Endothelial cell of umbilical vein (primary cell): Measurements from ENCODE around the gene MARS1. TPM values are rescaled to one million over a fixed set of nuclear protein-coding genes. Genes with fewer than 3 reads are reported as not detected.
A peak's percentile ranks its signal among the peaks of the same experiment; 100 is the strongest.

ENCODE experiments used
- BruUV-seq: library from RNA; stranded (reverse); fragments of 400-500 nt; replicated peaks from 2 replicates; lab custom pipeline; 2021; lab: Mats Ljungman, UMichigan
- CTCF ChIA-PET: fragments of 300-600, 350-600 bp; sonication (Branson Sonifier 250); formaldehyde crosslinking; loops from one replicate; lab custom pipeline; 2021; ENCODE audit warnings: antibody characterized with exemption, inconsistent platforms; lab: Charles Lee
- POLR2A ChIA-PET: fragments of 300-600, 350-600 bp; sonication (Branson Sonifier 250); formaldehyde crosslinking; loops from one replicate; lab custom pipeline; 2021; ENCODE audit warnings: antibody characterized with exemption, inconsistent platforms; lab: Charles Lee
- DNase-seq: peaks from one replicate; pipeline ENCODE4 v3.0.0-alpha.2; 2011; ENCODE audit warnings: low read depth, low spot score
- FAIRE-seq: peaks from 2 replicates; lab custom pipeline; 2011; peaks lifted over from hg19 to GRCh38; lab: Jason Lieb, UNC
- H2AFZ ChIP-seq: 2 replicates; pipeline ENCODE4 v1.6.0; 2012; ENCODE audit warnings: low read depth, low read length, control low read depth, inconsistent platforms
- H3K27ac ChIP-seq: 2 replicates; pipeline ENCODE4 v1.5.1; 2011; ENCODE audit warnings: low read depth, mild to moderate bottlenecking, control low read depth, low read length, moderate library complexity; ENCODE audit not compliant: insufficient read depth
- H3K27me3 ChIP-seq, 2 experiments: 2 replicates each; pipeline versions ENCODE4 v1.6.0 to v1.6.1; 2011; ENCODE audit warnings: low read length in 2 of 2, mixed read lengths in 1 of 2; ENCODE audit not compliant: control insufficient read depth in 2 of 2, insufficient read depth in 2 of 2
- H3K36me3 ChIP-seq, 2 experiments: 2 replicates in 1 of 2; 3 replicates in 1 of 2; pipeline ENCODE4 v1.5.1; 2011; ENCODE audit warnings: low read length in 2 of 2, mild to moderate bottlenecking in 1 of 2, moderate library complexity in 1 of 2; ENCODE audit not compliant: control insufficient read depth in 2 of 2, insufficient read depth in 2 of 2; ENCODE audit errors: extremely low read depth in 1 of 2
- H3K4me1 ChIP-seq: 3 replicates; pipeline ENCODE4 v1.5.1; 2011; ENCODE audit warnings: mild to moderate bottlenecking, low read length; ENCODE audit not compliant: control insufficient read depth, insufficient read depth; ENCODE audit errors: extremely low read depth
- H3K4me2 ChIP-seq: 2 replicates; pipeline ENCODE4 v1.6.1; 2011; ENCODE audit warnings: low read length, control low read depth, mixed read lengths; ENCODE audit not compliant: insufficient read depth
- H3K4me3 ChIP-seq, 3 experiments: fragments of 200-600 bp in 1 of 3; sonication (generic), shearing (Covaris generic) in 1 of 3; replicated peaks in 1 of 3; 2 replicates each; pipeline ENCODE4 v1.5.1; 2011 to 2016; ENCODE audit warnings: control low read depth in 3 of 3, low read length in 3 of 3, mild to moderate bottlenecking in 2 of 3, inconsistent platforms in 1 of 3, low read depth in 1 of 3, moderate library complexity in 1 of 3; ENCODE audit not compliant: insufficient read depth in 1 of 3
- H3K79me2 ChIP-seq: 2 replicates; pipeline ENCODE4 v1.6.0; 2012; ENCODE audit warnings: low read length, inconsistent platforms; ENCODE audit not compliant: control insufficient read depth, insufficient read depth
- H3K9ac ChIP-seq: replicated peaks from 2 replicates; pipeline ENCODE3; 2011; ENCODE audit warnings: low read length, control low read depth; ENCODE audit not compliant: insufficient read depth; ENCODE audit errors: extremely low read depth
- H3K9me1 ChIP-seq: replicated peaks from 3 replicates; pipeline ENCODE4 v1.6.0; 2011; ENCODE audit warnings: mild to moderate bottlenecking, low read length; ENCODE audit not compliant: control insufficient read depth, insufficient read depth; ENCODE audit errors: extremely low read depth
- H3K9me3 ChIP-seq: replicated peaks from 2 replicates; pipeline ENCODE4 v1.5.1; 2012; ENCODE audit warnings: low read length, inconsistent platforms; ENCODE audit not compliant: control insufficient read depth, insufficient read depth
- H4K20me1 ChIP-seq: replicated peaks from 2 replicates; pipeline ENCODE3; 2011; ENCODE audit warnings: mild to moderate bottlenecking, low read length; ENCODE audit not compliant: control insufficient read depth, insufficient read depth; ENCODE audit errors: extremely low read depth
- EZH2 ChIP-seq: IDR thresholded peaks from 2 replicates; pipeline ENCODE4 v1.6.1; 2012; ENCODE audit warnings: borderline replicate concordance, low read depth, mild to moderate bottlenecking, moderate library complexity, low read length, inconsistent platforms; ENCODE audit not compliant: severe bottlenecking
- FOS ChIP-seq: IDR thresholded peaks from 2 replicates; pipeline ENCODE4 v1.6.1; 2011; ENCODE audit warnings: mild to moderate bottlenecking, low read length, moderate library complexity, borderline replicate concordance; ENCODE audit not compliant: insufficient read depth
- GATA2 ChIP-seq: IDR thresholded peaks from 2 replicates; pipeline ENCODE4 v1.7.0; 2011; ENCODE audit warnings: low read depth, mild to moderate bottlenecking, moderate library complexity, mixed read lengths, low read length; ENCODE audit not compliant: insufficient read length, insufficient read depth
- JUN ChIP-seq: IDR thresholded peaks from 2 replicates; pipeline ENCODE4 v1.6.1; 2011; ENCODE audit warnings: borderline replicate concordance, low read depth; ENCODE audit not compliant: insufficient read length, insufficient read depth
- MAX ChIP-seq: IDR thresholded peaks from 2 replicates; pipeline ENCODE4 v1.6.1; 2011; ENCODE audit not compliant: insufficient read depth, insufficient read length
- MYC ChIP-seq: IDR thresholded peaks from one replicate; pipeline ENCODE4 v1.6.1; 2011; ENCODE audit warnings: mild to moderate bottlenecking, low read depth, low read length
- POLR2A ChIP-seq: IDR thresholded peaks from 2 replicates; pipeline ENCODE4 v1.6.1; 2012; ENCODE audit warnings: low read depth, mild to moderate bottlenecking, control low read depth, low read length
- POLR2AphosphoS5 ChIP-seq: IDR thresholded peaks from 2 replicates; pipeline ENCODE4 v1.6.1; 2012; ENCODE audit warnings: low read depth, mild to moderate bottlenecking, control low read depth, low read length, moderate library complexity; ENCODE audit not compliant: insufficient read depth
- dilution Hi-C: fragments of 300-500 bp; cut with MboI; formaldehyde crosslinking; loops from one replicate; pipeline ENCODE4 v1.15.0; 2019; ENCODE audit warnings: low sequenced_read_pairs; ENCODE audit not compliant: extremely low pct_ligation_motif_present
- intact Hi-C: fragments of 100-400 bp; cut with micrococcal nuclease; formaldehyde crosslinking; loops from one replicate; pipeline ENCODE4 v1.10.0; 2022
- polyA plus RNA-seq, 4 experiments: library from polyadenylated mRNA; depleted of rRNA in 3 of 4; stranded (reverse) in 3 of 4; unstranded in 1 of 4; fragments of >200 nt; gene quantifications; 2 replicates each; pipeline versions ENCODE4 v1.2.1 to v1.2.3, GENCODE V29; 2011 to 2012; ENCODE audit warnings: missing spikeins in 1 of 4
- total RNA-seq: library from RNA; stranded (reverse); gene quantifications from 2 replicates; pipeline ENCODE4 v1.2.3, GENCODE V29; 2021
- TF ChIP-seq, protein P1 (sequence below), 2 donors: IDR thresholded peaks; 1 replicate in 1 of 2; 2 replicates in 1 of 2; pipeline ENCODE4 v1.5.1; 2011; ENCODE audit warnings: low read length in 2 of 2, mild to moderate bottlenecking in 2 of 2, moderate library complexity in 2 of 2, control low read depth in 1 of 2, inconsistent platforms in 1 of 2, low read depth in 1 of 2; ENCODE audit not compliant: insufficient read depth in 1 of 2; ENCODE audit errors: extremely low read depth in 1 of 2

Gene MARS1
- total and polyA plus RNA-seq, 2 donors (not counting 3 experiments of a cell fraction or from before 2014, with no cell fraction given) = 118 to 212 TPM

GRCh38 chr12:57547288-57548012 lies 59.6 kb downstream of the MARS1 start:
- intact Hi-C loops = loop anchor here (1.0 to 5.0 kb wide), 3 partner anchors 27 to 145 kb away; partner anchors contain the start of genes DDIT3, MARS1 and OS9
- POLR2A ChIA-PET = no interaction called here
- peaks cover 25% of the 10 kb centered on the region for H3K79me2 ChIP-seq
- peak overlapping the region; percentile 80 for H3K4me2 ChIP-seq
- H3K36me3 ChIP-seq = no peaks in the 10 kb centered on the region
- H3K9ac ChIP-seq = peak overlapping the region; percentile 96
- peaks cover 31 to 41% of the 10 kb centered on the region in 2 experiments for H3K27me3 ChIP-seq
- H3K9me1 ChIP-seq = no peaks in the 10 kb centered on the region
- no peak for TF ChIP-seq MYC
- peak; percentile 53 for TF ChIP-seq JUN
- dilution Hi-C loops = no loop called here
- no peaks in the 10 kb centered on the region for H3K9me3 ChIP-seq
- H3K27ac ChIP-seq = no peak overlapping the region
- DNase-seq (no peak), FAIRE-seq (peak; percentile 100)
- TSS peak; percentile 16 for BruUV-seq
- peak overlapping the region; percentile 49 for H2AFZ ChIP-seq
- CTCF ChIA-PET = interaction anchor here (1.1 to 2.2 kb wide), 3 partner anchors 23 to 36 kb away, joined by 3 to 12 read pairs (median 6); no protein-coding TSS in a partner anchor
- no peaks in the 10 kb centered on the region for H4K20me1 ChIP-seq
- H3K4me1 ChIP-seq = peaks cover 18% of the 10 kb centered on the region
- H3K4me3 ChIP-seq = no peak overlapping the region

- Histone ChIP-seq H3K4me3 (no peak overlapping the region), H3K9me3 (no peaks in the 10 kb centered on the region), H3K4me1 (peaks cover 18% of the 10 kb centered on the region), H3K79me2 (peaks cover 25% of the 10 kb centered on the region), H3K9ac (no peak overlapping the region), H2AFZ (no peak overlapping the region), H3K4me2 (no peak overlapping the region), H3K27ac (no peak overlapping the region), H4K20me1 (no peaks in the 10 kb centered on the region), H3K27me3 (peaks cover 34 to 44% of the 10 kb centered on the region in 2 experiments), H3K9me1 (no peaks in the 10 kb centered on the region), H3K36me3 (no peaks in the 10 kb centered on the region)
- no peak for TF ChIP-seq JUN
- no peak for TF ChIP-seq POLR2AphosphoS5
- TF ChIP-seq MAX = no peak
- TF ChIP-seq POLR2A = no peak
- no peak for TF ChIP-seq MYC
- TF ChIP-seq FOS = no peak
- TF ChIP-seq EZH2 = no peak
- TF ChIP-seq, protein P1, sequence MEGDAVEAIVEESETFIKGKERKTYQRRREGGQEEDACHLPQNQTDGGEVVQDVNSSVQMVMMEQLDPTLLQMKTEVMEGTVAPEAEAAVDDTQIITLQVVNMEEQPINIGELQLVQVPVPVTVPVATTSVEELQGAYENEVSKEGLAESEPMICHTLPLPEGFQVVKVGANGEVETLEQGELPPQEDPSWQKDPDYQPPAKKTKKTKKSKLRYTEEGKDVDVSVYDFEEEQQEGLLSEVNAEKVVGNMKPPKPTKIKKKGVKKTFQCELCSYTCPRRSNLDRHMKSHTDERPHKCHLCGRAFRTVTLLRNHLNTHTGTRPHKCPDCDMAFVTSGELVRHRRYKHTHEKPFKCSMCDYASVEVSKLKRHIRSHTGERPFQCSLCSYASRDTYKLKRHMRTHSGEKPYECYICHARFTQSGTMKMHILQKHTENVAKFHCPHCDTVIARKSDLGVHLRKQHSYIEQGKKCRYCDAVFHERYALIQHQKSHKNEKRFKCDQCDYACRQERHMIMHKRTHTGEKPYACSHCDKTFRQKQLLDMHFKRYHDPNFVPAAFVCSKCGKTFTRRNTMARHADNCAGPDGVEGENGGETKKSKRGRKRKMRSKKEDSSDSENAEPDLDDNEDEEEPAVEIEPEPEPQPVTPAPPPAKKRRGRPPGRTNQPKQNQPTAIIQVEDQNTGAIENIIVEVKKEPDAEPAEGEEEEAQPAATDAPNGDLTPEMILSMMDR (IDR thresholded peaks at IDR 0.05; ENCODE audit: extremely low read depth in 1 of 2, insufficient read depth in 1 of 2, low read depth in 1 of 2, low read length in 2 of 2) = no peak
- TF ChIP-seq GATA2 = no peak
- intact Hi-C loops (loop anchor here (5.0 kb wide), 1 partner anchor 144 kb away; the partner anchor contains the start of gene OS9), dilution Hi-C loops (no loop called here)
- POLR2A ChIA-PET = no interaction called here
- FAIRE-seq = no peak
- CTCF ChIA-PET = no interaction called here
- BruUV-seq = no TSS peak
- no peak for DNase-seq
These were observed 60.1 kb downstream of the MARS1 start for GRCh38 chr12:57548013-57548315.
